ENCODE results near the gene MYO18A.

Gene MYO18A

GRCh38 chr17:29107084-29107483 is 73.1 kb downstream of the MYO18A start:
- no peak for TF ChIP-seq CTCF (IDR thresholded peaks at IDR 0.05; ENCODE audit: extremely low read depth, missing control alignments)

GRCh38 chr17:29103341-29103740 is 76.9 kb downstream of the MYO18A start:
- no peak for DNase-seq (ENCODE audit: low spot score)
- no peak for TF ChIP-seq CTCF (IDR thresholded peaks at IDR 0.05; ENCODE audit: extremely low read depth, missing control alignments)

More at GRCh38 chr17:29107084-29107483, 73.1 kb downstream of the MYO18A start:
- DNase-seq (ENCODE audit: low spot score): no peak

GRCh38 chr17:29102741-29103181 is 77.4 kb downstream of the MYO18A start:
- no peak for TF ChIP-seq CTCF (IDR thresholded peaks at IDR 0.05; ENCODE audit: extremely low read depth, missing control alignments)
- no peak for DNase-seq (ENCODE audit: low spot score)

GRCh38 chr17:29102046-29102445 is 78.2 kb downstream of the MYO18A start:
- no peak for TF ChIP-seq CTCF (IDR thresholded peaks at IDR 0.05; ENCODE audit: extremely low read depth, missing control alignments)
- DNase-seq (ENCODE audit: low spot score): no peak

- DNase-seq (ENCODE audit: low spot score): no peak
- TF ChIP-seq CTCF (IDR thresholded peaks at IDR 0.05; ENCODE audit: extremely low read depth, missing control alignments): no peak
These were observed 79.9 kb downstream of the MYO18A start for GRCh38 chr17:29100296-29100695.

GRCh38 chr17:29099527-29099926 is 80.7 kb downstream of the MYO18A start:
- no peak for DNase-seq (ENCODE audit: low spot score)
- TF ChIP-seq CTCF (IDR thresholded peaks at IDR 0.05; ENCODE audit: extremely low read depth, missing control alignments): no peak

- no peak for DNase-seq (ENCODE audit: low spot score)
- no peak for TF ChIP-seq CTCF (IDR thresholded peaks at IDR 0.05; ENCODE audit: extremely low read depth, missing control alignments)
These were observed 84.1 kb downstream of the MYO18A start for GRCh38 chr17:29096094-29096493.
